Progenitor cell of endocrine pancreas (in vitro differentiated cells): ENCODE results near the gene GPI. TPM values are rescaled to one million over a fixed set of nuclear protein-coding genes. Genes with fewer than 3 reads are reported as not detected.
A peak's percentile ranks its signal among the peaks of the same experiment; 100 is the strongest.

Experiments used
- DNase-seq: peaks from one replicate; pipeline ENCODE4 v3.0.0; 2021; ENCODE audit warnings: low spot score; ENCODE audit not compliant: unreplicated experiment
- H3K27ac Mint-ChIP-seq: 2 replicates; pipeline ENCODE4 v1.8.0; 2021; ENCODE audit warnings: mild to moderate bottlenecking, moderate library complexity, mixed read lengths
- H3K27me3 Mint-ChIP-seq: 2 replicates; pipeline ENCODE4 v1.8.0; 2021; ENCODE audit warnings: mixed read lengths
- H3K36me3 Mint-ChIP-seq: 2 replicates; pipeline ENCODE4 v1.8.0; 2022; ENCODE audit warnings: mixed read lengths; ENCODE audit not compliant: insufficient read depth
- H3K4me1 Mint-ChIP-seq: 2 replicates; pipeline ENCODE4 v1.8.0; 2021; ENCODE audit warnings: low read depth, mixed read lengths
- H3K4me3 Mint-ChIP-seq: 2 replicates; pipeline ENCODE4 v1.8.0; 2021; ENCODE audit warnings: low read depth, mild to moderate bottlenecking, moderate library complexity, mixed read lengths
- H3K9me3 Mint-ChIP-seq: 2 replicates; pipeline ENCODE4 v1.8.0; 2021; ENCODE audit warnings: low read depth, mixed read lengths
- CTCF ChIP-seq: fragments of 200-600 bp; sonication (generic); IDR thresholded peaks from one replicate; pipeline ENCODE4 v1.5.0; 2021; ENCODE audit warnings: antibody characterized with exemption, mild to moderate bottlenecking; ENCODE audit not compliant: unreplicated experiment
- total RNA-seq: library from RNA; stranded (reverse); gene quantifications from 2 replicates; pipeline ENCODE4 v1.2.1, GENCODE V29; 2021

The GPI gene
- total RNA-seq, 1 donor from 2014 or later: 147 TPM

GRCh38 chr19:34405892-34406660, 41.1 kb downstream of the GPI start:
- Mint-ChIP-seq H3K27me3 (no peaks in the 10 kb centered on the region), H3K36me3 (peaks cover 15% of the 10 kb centered on the region), H3K4me3 (peak overlapping the region; percentile 24), H3K27ac (no peak overlapping the region), H3K4me1 (peaks cover 1% of the 10 kb centered on the region), H3K9me3 (no peaks in the 10 kb centered on the region)
- no peak for TF ChIP-seq CTCF
- no peak for DNase-seq

GRCh38 chr19:34408411-34408810, 43.4 kb downstream of the GPI start:
- Mint-ChIP-seq H3K4me3 (no peak overlapping the region), H3K36me3 (peaks cover 14% of the 10 kb centered on the region), H3K27ac (no peak overlapping the region), H3K9me3 (no peaks in the 10 kb centered on the region), H3K27me3 (no peaks in the 10 kb centered on the region), H3K4me1 (peaks cover 1% of the 10 kb centered on the region)
- TF ChIP-seq CTCF: no peak
- DNase-seq: no peak

GRCh38 chr19:34409189-34410164, 44.5 kb downstream of the GPI start:
- DNase-seq: no peak
- Mint-ChIP-seq H3K9me3 (no peaks in the 10 kb centered on the region), H3K36me3 (peaks cover 16% of the 10 kb centered on the region), H3K27me3 (no peaks in the 10 kb centered on the region), H3K4me1 (peaks cover 1% of the 10 kb centered on the region), H3K4me3 (no peak overlapping the region), H3K27ac (peak overlapping the region; percentile 33)
- TF ChIP-seq CTCF: no peak

- Mint-ChIP-seq H3K9me3 (no peaks in the 10 kb centered on the region), H3K27ac (no peak overlapping the region), H3K36me3 (peaks cover 17% of the 10 kb centered on the region), H3K27me3 (no peaks in the 10 kb centered on the region), H3K4me3 (no peak overlapping the region), H3K4me1 (no peaks in the 10 kb centered on the region)
- no peak for DNase-seq
- TF ChIP-seq CTCF: no peak
These were observed 46.2 kb downstream of the GPI start for GRCh38 chr19:34411216-34411615.

GRCh38 chr19:34416021-34416545, 51.1 kb downstream of the GPI start:
- Mint-ChIP-seq H3K4me1 (no peaks in the 10 kb centered on the region), H3K27ac (no peak overlapping the region), H3K27me3 (no peaks in the 10 kb centered on the region), H3K4me3 (no peak overlapping the region), H3K36me3 (peaks cover 21% of the 10 kb centered on the region), H3K9me3 (no peaks in the 10 kb centered on the region)
- no peak for TF ChIP-seq CTCF
- DNase-seq: no peak
